AG09309 (cell line): Measurements from ENCODE around the gene SMIM22.

Experiments used
- DNase-seq: peaks from one replicate; pipeline ENCODE4 v3.0.0-alpha.2; 2010; ENCODE audit warnings: low read depth
- H3K4me3 ChIP-seq: 2 replicates; pipeline ENCODE4 v1.5.1; 2011; ENCODE audit warnings: mild to moderate bottlenecking, low read depth, low read length, moderate library complexity; ENCODE audit not compliant: control insufficient read depth
- CTCF ChIP-seq: IDR thresholded peaks from 2 replicates; pipeline ENCODE4 v1.5.1; 2011; ENCODE audit warnings: mild to moderate bottlenecking, low read depth, low read length, inconsistent platforms; ENCODE audit not compliant: insufficient read depth, control insufficient read depth; ENCODE audit errors: missing control alignments

SMIM22 gene

GRCh38 chr16:4795181-4795827 lies at the start of gene SMIM22:
SMIM22 (plus strand) TSS chr16:4795369; CDS start chr16:4795735, 366 bp downstream.
- no peak for TF ChIP-seq CTCF
- H3K4me3 ChIP-seq: no peak within 1 kb of the TSS
- DNase-seq: no peak

GRCh38 chr16:4746215-4746614 lies 49.0 kb upstream of the SMIM22 start:
- TF ChIP-seq CTCF: no peak
- DNase-seq: no peak
- no peak overlapping the region for H3K4me3 ChIP-seq

GRCh38 chr16:4746991-4747574 lies 48.1 kb upstream of the SMIM22 start:
- H3K4me3 ChIP-seq: no peak overlapping the region
- TF ChIP-seq CTCF: no peak
- no peak for DNase-seq

- no peak overlapping the region for H3K4me3 ChIP-seq
- TF ChIP-seq CTCF: no peak
- no peak for DNase-seq
These were observed 47.1 kb upstream of the SMIM22 start for GRCh38 chr16:4747906-4748681.

GRCh38 chr16:4748682-4749411 lies 46.3 kb upstream of the SMIM22 start:
- DNase-seq: no peak
- H3K4me3 ChIP-seq: no peak overlapping the region
- no peak for TF ChIP-seq CTCF

- no peak overlapping the region for H3K4me3 ChIP-seq
- DNase-seq: no peak
- no peak for TF ChIP-seq CTCF
These were observed 45.4 kb upstream of the SMIM22 start for GRCh38 chr16:4749700-4750257.
